H1 (cell line): ENCODE results near the gene EXD2. TPM values are rescaled to one million over a fixed set of nuclear protein-coding genes. Genes with fewer than 3 reads are reported as not detected.

Source experiments
- CTCF ChIA-PET: fragments of 300-600 bp; sonication (Branson Sonifier 250); formaldehyde crosslinking; loops from one replicate; lab custom pipeline; 2021; ENCODE audit not compliant: partially characterized antibody; lab: Charles Lee
- POLR2A ChIA-PET: fragments of 300-600 bp; sonication (Branson Sonifier 250); formaldehyde crosslinking; loops from one replicate; lab custom pipeline; 2021; ENCODE audit warnings: inconsistent platforms; ENCODE audit not compliant: partially characterized antibody; lab: Charles Lee
- DNase-seq, 2 experiments: peaks; one replicate each; pipeline versions ENCODE4 v3.0.0 to v3.0.0-alpha.2; 2010 to 2022; ENCODE audit warnings: low spot score in 2 of 2, low read depth in 1 of 2, mixed read lengths in 1 of 2
- FAIRE-seq: peaks from 2 replicates; lab custom pipeline; 2011; peaks lifted over from hg19 to GRCh38; lab: Jason Lieb, UNC
- H2AFZ ChIP-seq: 2 replicates; pipeline ENCODE4 v1.8.1; 2012; ENCODE audit warnings: low read length, inconsistent platforms
- H2AK5ac ChIP-seq: 2 replicates; pipeline ENCODE4 v1.6.1; 2013; ENCODE audit warnings: low read depth, low read length
- H2BK120ac ChIP-seq: replicated peaks from 2 replicates; pipeline ENCODE3; 2013; ENCODE audit warnings: low read depth, low read length, inconsistent platforms
- H2BK12ac ChIP-seq: 2 replicates; pipeline ENCODE4 v1.6.1; 2013; ENCODE audit warnings: low read depth, low read length
- H2BK15ac ChIP-seq: 2 replicates; pipeline ENCODE4 v1.6.1; 2013; ENCODE audit warnings: low read length
- H2BK20ac ChIP-seq: 2 replicates; pipeline ENCODE4 v1.6.1; 2013; ENCODE audit warnings: low read length
- H2BK5ac ChIP-seq: 2 replicates; pipeline ENCODE4 v1.6.1; 2013; ENCODE audit warnings: low read depth, low read length
- H3K14ac ChIP-seq: 2 replicates; pipeline ENCODE4 v1.6.1; 2013; ENCODE audit warnings: inconsistent platforms; ENCODE audit not compliant: insufficient read length
- H3K18ac ChIP-seq: 2 replicates; pipeline ENCODE4 v1.6.1; 2013; ENCODE audit warnings: low read length; ENCODE audit errors: extremely low read depth
- H3K23ac ChIP-seq: 2 replicates; pipeline ENCODE4 v1.6.1; 2013; ENCODE audit warnings: inconsistent platforms; ENCODE audit not compliant: insufficient read length
- H3K23me2 ChIP-seq: 2 replicates; pipeline ENCODE4 v1.6.1; 2013; ENCODE audit warnings: low read depth, low read length
- H3K27ac ChIP-seq: 2 replicates; pipeline ENCODE4 v1.6.1; 2011; ENCODE audit warnings: low read depth, low read length, inconsistent platforms
- H3K27me3 ChIP-seq, 4 experiments: replicated peaks in 1 of 4; 1 replicate in 1 of 4; 2 replicates in 3 of 4; pipeline versions ENCODE4 v1.6.1 to v1.8.1; 2011 to 2013; ENCODE audit warnings: low read length in 3 of 4, mild to moderate bottlenecking in 3 of 4, inconsistent platforms in 2 of 4, mixed read lengths in 2 of 4, moderate library complexity in 1 of 4; ENCODE audit not compliant: control insufficient read depth in 3 of 4, insufficient read depth in 3 of 4; ENCODE audit errors: extremely low read depth in 1 of 4
- H3K36me3 ChIP-seq, 4 experiments: 2 replicates each; pipeline versions ENCODE4 v1.6.1 to v1.8.1; 2011 to 2013; ENCODE audit warnings: mild to moderate bottlenecking in 4 of 4, low read length in 3 of 4, moderate library complexity in 2 of 4, control low read depth in 1 of 4, inconsistent platforms in 1 of 4; ENCODE audit not compliant: insufficient read depth in 4 of 4, control insufficient read depth in 2 of 4
- H3K4ac ChIP-seq: replicated peaks from 2 replicates; pipeline ENCODE3; 2013; ENCODE audit warnings: low read length, low read depth, mixed read lengths, inconsistent platforms; ENCODE audit not compliant: insufficient read length
- H3K4me1 ChIP-seq, 4 experiments: replicated peaks in 1 of 4; 1 replicate in 1 of 4; 2 replicates in 3 of 4; pipeline versions ENCODE4 v1.6.1 to v1.8.1; 2011 to 2013; ENCODE audit warnings: low read length in 3 of 4, inconsistent platforms in 2 of 4, mixed read lengths in 1 of 4; ENCODE audit not compliant: insufficient read depth in 4 of 4, control insufficient read depth in 3 of 4
- H3K4me2 ChIP-seq, 2 experiments: 2 replicates each; pipeline versions ENCODE4 v1.6.1 to v1.8.1; 2011 to 2013; ENCODE audit warnings: low read depth in 2 of 2, low read length in 2 of 2, control low read depth in 1 of 2, inconsistent platforms in 1 of 2, mild to moderate bottlenecking in 1 of 2; ENCODE audit not compliant: insufficient read depth in 1 of 2
- H3K4me3 ChIP-seq, 4 experiments: fragments of 200-600, 300-600 bp in 1 of 4; sonication (generic), shearing (Covaris generic), sonication (Bioruptor Twin) in 1 of 4; 2 replicates each; pipeline versions ENCODE4 v1.5.1 to v1.8.1; 2011 to 2016; ENCODE audit warnings: low read length in 4 of 4, low read depth in 3 of 4, control low read depth in 2 of 4, inconsistent platforms in 2 of 4, mild to moderate bottlenecking in 2 of 4, mixed read lengths in 1 of 4, moderate library complexity in 1 of 4; ENCODE audit not compliant: insufficient read depth in 2 of 4; ENCODE audit errors: extremely low read depth in 1 of 4
- H3K56ac ChIP-seq: replicated peaks from 2 replicates; pipeline ENCODE3; 2013; ENCODE audit warnings: low read depth, mild to moderate bottlenecking, mixed read lengths, low read length, inconsistent platforms; ENCODE audit not compliant: insufficient read length
- H3K79me1 ChIP-seq: 2 replicates; pipeline ENCODE4 v1.6.1; 2013; ENCODE audit warnings: low read depth, low read length, control low read depth
- H3K79me2 ChIP-seq, 2 experiments: 2 replicates each; pipeline versions ENCODE4 v1.6.1 to v1.8.1; 2012 to 2013; ENCODE audit warnings: low read length in 2 of 2, mild to moderate bottlenecking in 2 of 2, inconsistent platforms in 1 of 2; ENCODE audit not compliant: insufficient read depth in 2 of 2, control insufficient read depth in 1 of 2
- H3K9ac ChIP-seq, 4 experiments: replicated peaks in 1 of 4; 1 replicate in 1 of 4; 2 replicates in 3 of 4; pipeline versions ENCODE4 v1.6.1 to v1.8.1; 2011 to 2013; ENCODE audit warnings: low read depth in 3 of 4, low read length in 3 of 4, control low read depth in 2 of 4, mild to moderate bottlenecking in 2 of 4, moderate library complexity in 2 of 4, inconsistent platforms in 1 of 4; ENCODE audit errors: extremely low read depth in 1 of 4
- H3K9me3 ChIP-seq, 2 experiments: 2 replicates each; pipeline versions ENCODE4 v1.6.1 to v1.8.1; 2012 to 2013; ENCODE audit warnings: mild to moderate bottlenecking in 2 of 2, moderate library complexity in 2 of 2, control low read depth in 1 of 2, inconsistent platforms in 1 of 2, low read depth in 1 of 2, low read length in 1 of 2, mixed read lengths in 1 of 2; ENCODE audit not compliant: insufficient read depth in 2 of 2
- H4K20me1 ChIP-seq, 2 experiments: replicated peaks in 1 of 2; 2 replicates each; pipeline versions ENCODE3 to v1.8.1; 2011 to 2013; ENCODE audit warnings: inconsistent platforms in 2 of 2, low read length in 2 of 2, mild to moderate bottlenecking in 1 of 2; ENCODE audit not compliant: insufficient read depth in 2 of 2, control insufficient read depth in 1 of 2
- H4K5ac ChIP-seq: 2 replicates; pipeline ENCODE4 v1.6.1; 2013; ENCODE audit warnings: low read length, low read depth, mixed read lengths, inconsistent platforms; ENCODE audit not compliant: insufficient read length
- H4K8ac ChIP-seq: 2 replicates; pipeline ENCODE4 v1.8.0; 2013; ENCODE audit warnings: mild to moderate bottlenecking, moderate library complexity, low read length, inconsistent platforms; ENCODE audit not compliant: insufficient read depth; ENCODE audit errors: extremely low read depth
- H4K91ac ChIP-seq: replicated peaks from 2 replicates; pipeline ENCODE3; 2013; ENCODE audit warnings: low read length, mixed read lengths, inconsistent platforms; ENCODE audit not compliant: insufficient read length
- BACH1 ChIP-seq: IDR thresholded peaks from 2 replicates; pipeline ENCODE4 v1.6.1; 2012; ENCODE audit warnings: low read length, improper control_type of control experiment
- EGR1 ChIP-seq: IDR thresholded peaks from 2 replicates; pipeline ENCODE4 v1.6.1; 2011; ENCODE audit warnings: low read depth, low read length, borderline replicate concordance
- NRF1 ChIP-seq: IDR thresholded peaks from 2 replicates; pipeline ENCODE4 v1.6.1; 2011; ENCODE audit warnings: mild to moderate bottlenecking, low read depth, low read length, improper control_type of control experiment
- POLR2A ChIP-seq, 2 experiments: IDR thresholded peaks; 1 replicate in 1 of 2; 2 replicates in 1 of 2; pipeline ENCODE4 v1.6.1; 2011; ENCODE audit warnings: low read depth in 2 of 2, low read length in 2 of 2, mild to moderate bottlenecking in 2 of 2; ENCODE audit errors: control extremely low read depth in 1 of 2
- POU5F1 ChIP-seq: IDR thresholded peaks from 2 replicates; pipeline ENCODE4 v1.6.1; 2011; ENCODE audit warnings: low read depth, mild to moderate bottlenecking, low read length, moderate library complexity
- TEAD4 ChIP-seq: IDR thresholded peaks from 2 replicates; pipeline ENCODE4 v1.6.1; 2012; ENCODE audit warnings: low read depth, low read length, inconsistent platforms, mixed read lengths
- WGBS, 2 experiments: shearing (Covaris generic) in 1 of 2; methylation state at CpG; one replicate each; pipeline versions ENCODE4 v1.1.6 to v1.1.7; 2013 to 2015; ENCODE audit warnings: low lambda C conversion rate in 2 of 2, mixed read lengths in 2 of 2, inconsistent platforms in 1 of 2, low coverage in 1 of 2, missing lambda C conversion rate in 1 of 2; ENCODE audit not compliant: insufficient replicate concordance in 2 of 2, insufficient coverage in 1 of 2, insufficient read length in 1 of 2; ENCODE audit errors: extremely low coverage in 1 of 2, missing lambda C conversion rate in 1 of 2; 5-methylcytosine and 5-hydroxymethylcytosine counted together
- polyA plus RNA-seq, 7 experiments: library from polyadenylated mRNA; depleted of rRNA in 3 of 7; stranded (reverse) in 5 of 7; unstranded in 2 of 7; fragments of >200 nt in 5 of 7; fragments of 200-250 nt in 2 of 7; gene quantifications; 1 replicate in 5 of 7; 2 replicates in 1 of 7; 4 replicates in 1 of 7; pipeline versions ENCODE4 v1.2.1 to v1.2.3, GENCODE V29; 2011 to 2013; ENCODE audit warnings: missing spikeins in 2 of 7, mixed read lengths in 2 of 7
- total RNA-seq: library from RNA; stranded (reverse); fragmentation: NEBNext Ultra II Directional; extraction: Animal tissue kit (Norgen Biotek cat#: 25700); gene quantifications from 2 replicates; pipeline ENCODE4 v1.2.1, GENCODE V29; 2021

The EXD2 gene
- total and polyA plus RNA-seq, 2 of the 8 experiments (the other 6 are each of a cell fraction or from before 2014, with no cell fraction given) = 11.9 to 25.9 TPM

- WGBS, 2 experiments = 91% methylated on average over 9 of the region's 9 CpGs; no CpG with 5 or more reads in 1 of the 2 experiments
Measured at GRCh38 chr14:69280746-69281291, 89.5 kb downstream of the EXD2 start.

More at GRCh38 chr14:69280746-69281291, 89.5 kb downstream of the EXD2 start:
- Histone ChIP-seq H4K20me1 (no peaks in the 10 kb centered on the region), H3K23me2 (no peaks in the 10 kb centered on the region), H3K4ac (no peak overlapping the region), H3K36me3 (no peaks in the 10 kb centered on the region), H3K9me3 (no peaks in the 10 kb centered on the region), H3K4me3 (no peak overlapping the region), H3K4me2 (no peak overlapping the region), H3K27ac (no peak overlapping the region), H3K79me2 (no peaks in the 10 kb centered on the region), H2BK5ac (no peak overlapping the region), H3K23ac (no peak overlapping the region), H3K18ac (no peak overlapping the region), H3K9ac (no peak overlapping the region), H3K27me3 (no peaks in the 10 kb centered on the region), H2AK5ac (no peak overlapping the region), H3K56ac (no peak overlapping the region), H3K79me1 (no peaks in the 10 kb centered on the region), H2BK20ac (no peak overlapping the region), H4K8ac (no peak overlapping the region), H2AFZ (no peak overlapping the region), H2BK120ac (no peak overlapping the region), H4K91ac (no peak overlapping the region), H4K5ac (no peak overlapping the region), H2BK12ac (no peak overlapping the region), H3K4me1 (no peaks in the 10 kb centered on the region), H2BK15ac (no peak overlapping the region), H3K14ac (no peak overlapping the region)
- POLR2A ChIA-PET = interaction anchor here (1.1 kb wide), 1 partner anchor 67 kb away, joined by 3 read pairs; no protein-coding TSS in a partner anchor
- DNase-seq (no peak), FAIRE-seq (no peak)
- CTCF ChIA-PET = interaction anchor here (0.9 to 3.3 kb wide), 12 partner anchors 10 to 82 kb away, joined by 3 to 21 read pairs (median 6); no protein-coding TSS in a partner anchor
- TF ChIP-seq EGR1 (no peak), POLR2A (IDR thresholded peaks at IDR 0.05; ENCODE audit: control extremely low read depth in 1 of 2, low read depth in 2 of 2, low read length in 2 of 2) (no peak), BACH1 (no peak), TEAD4 (no peak), POU5F1 (no peak), NRF1 (no peak)
